Adrenal gland (tissue), 5 donors: ENCODE measurements around the gene SGK2.

ENCODE experiments used
- CTCF ChIP-seq, 6 experiments: fragments of 450-650 bp in 4 of 6; fragments of 200-600 bp in 2 of 6; sonication (generic) in 1 of 6; IDR thresholded peaks; 1 replicate in 5 of 6; 2 replicates in 1 of 6; pipeline versions ENCODE4 v1.5.1 to v1.8.0; 2016 to 2021; ENCODE audit warnings: antibody characterized with exemption in 6 of 6, mild to moderate bottlenecking in 2 of 6, moderate library complexity in 1 of 6
- POLR2A ChIP-seq, 2 donors: fragments of 450-650 bp; IDR thresholded peaks; one replicate each; pipeline ENCODE4 v1.6.1; 2017; ENCODE audit warnings: antibody characterized with exemption in 2 of 2, mild to moderate bottlenecking in 2 of 2, moderate library complexity in 1 of 2
- donor health status: DM: no; HTN: no; CAD: no.

- TF ChIP-seq CTCF (IDR thresholded peaks at IDR 0.05) = no peak
- TF ChIP-seq POLR2A (IDR thresholded peaks at IDR 0.05) = no peak
Measured at GRCh38 chr20:43525021-43525420, 33.8 kb upstream of the SGK2 start.
